ENCODE measurements around the gene MDC1.

- TF ChIP-seq CTCF (conservative IDR thresholded peaks at IDR 0.05; ENCODE audit: low read depth in 2 of 2) (peak in 1 of 2 experiments; percentile 37; a peak in 3 of 4 replicates), CREB1 (CRISPR knock-in tag; IDR thresholded peaks at IDR 0.05; ENCODE audit: low read depth) (no peak), EZH2 (IDR thresholded peaks at IDR 0.05; ENCODE audit: low read depth, unreplicated experiment) (no peak), REST (IDR thresholded peaks at IDR 0.05; ENCODE audit: unreplicated experiment) (no peak), STAT1 (IDR thresholded peaks at IDR 0.05; ENCODE audit: unreplicated experiment) (no peak), POLR2AphosphoS5 (IDR thresholded peaks at IDR 0.05; ENCODE audit: low read depth) (no peak)
Measured at GRCh38 chr6:30670760-30671527, 46.1 kb downstream of the MDC1 start.
